ENCODE measurements around the gene MAP3K21. TPM values are rescaled to one million over a fixed set of nuclear protein-coding genes. Genes with fewer than 3 reads are reported as not detected.

MAP3K21 gene
- polyA plus RNA-seq, 1 experiment, result 0.42 TPM

Other genes starting within 250 kb of the MAP3K21 start
- gene PCNX2, start 32.0 kb upstream of the MAP3K21 start, polyA plus RNA-seq (2011; rRNA removed), result 29.8 and 32.3 TPM in 2 replicates

Measured in AG04450 (cell line).